HepG2 (cell line): Measurements from ENCODE around the gene MTHFSD. TPM values are rescaled to one million over a fixed set of nuclear protein-coding genes. Genes with fewer than 3 reads are reported as not detected.

Source experiments
- AGO2 ChIP-seq: fragments of 200-400 bp; formaldehyde crosslinking; optimal IDR thresholded peaks from 2 replicates; pipeline ENCODE3; 2017; ENCODE audit warnings: mild to moderate bottlenecking, low read depth, low read length, moderate library complexity
- FLYWCH1 ChIP-seq: sonication (generic); formaldehyde crosslinking; IDR thresholded peaks from 2 replicates; pipeline ENCODE4 v1.8.1; 2023; ENCODE audit warnings: mild to moderate bottlenecking, missing genetic modification reagents
- FOXP1 ChIP-seq, 2 experiments: fragments of 450-650 bp in 1 of 2; IDR thresholded peaks; 2 replicates each; pipeline ENCODE4 v1.6.1; 2017 to 2018; ENCODE audit warnings: antibody characterized with exemption in 1 of 2
- GATAD2A ChIP-seq: IDR thresholded peaks from 2 replicates; pipeline ENCODE4 v1.6.1; 2016
- HDAC6 ChIP-seq: fragments of 200-600 bp; sonication (generic); IDR thresholded peaks from 2 replicates; pipeline ENCODE4 v1.7.0; 2017; ENCODE audit warnings: mild to moderate bottlenecking, antibody characterized with exemption, low read length, low read depth
- KMT2B ChIP-seq: IDR thresholded peaks from 2 replicates; pipeline ENCODE4 v1.6.1; 2016; ENCODE audit warnings: missing genetic modification reagents, missing compliant biosample characterization
- MAF1 ChIP-seq: sonication (generic); formaldehyde crosslinking; IDR thresholded peaks from 2 replicates; pipeline ENCODE4 v1.5.0; 2020; ENCODE audit warnings: missing genetic modification reagents, borderline replicate concordance
- MIER2 ChIP-seq: IDR thresholded peaks from 2 replicates; pipeline ENCODE4 v1.6.1; 2016; ENCODE audit warnings: missing biosample characterization, missing genetic modification reagents
- MYC ChIP-seq: sonication (generic); formaldehyde crosslinking; IDR thresholded peaks from 2 replicates; pipeline ENCODE4 v1.9.0; 2021; ENCODE audit warnings: missing genetic modification reagents, borderline replicate concordance
- REPIN1 ChIP-seq: sonication (generic); formaldehyde crosslinking; IDR thresholded peaks from 2 replicates; pipeline ENCODE4 v1.8.0; 2022; ENCODE audit warnings: missing genetic modification reagents, low read depth, mild to moderate bottlenecking, borderline replicate concordance
- SIN3A ChIP-seq: IDR thresholded peaks from 2 replicates; pipeline ENCODE4 v1.6.1; 2011; ENCODE audit warnings: low read depth, mild to moderate bottlenecking, control low read depth, low read length, borderline replicate concordance
- SMAD9 ChIP-seq: sonication (generic); formaldehyde crosslinking; IDR thresholded peaks from 2 replicates; pipeline ENCODE4 v1.5.1; 2020; ENCODE audit warnings: mild to moderate bottlenecking, missing genetic modification reagents
- SOX13 ChIP-seq, 3 experiments: fragments of 450-650 bp in 1 of 3; sonication (generic) in 1 of 3; formaldehyde crosslinking in 1 of 3; IDR thresholded peaks in 2 of 3; conservative IDR thresholded peaks in 1 of 3; 2 replicates each; pipeline versions ENCODE4 v1.5.0 to v1.6.1; 2016 to 2020; ENCODE audit warnings: antibody characterized with exemption in 1 of 3, mild to moderate bottlenecking in 1 of 3, missing compliant biosample characterization in 1 of 3, missing genetic modification reagents in 1 of 3, moderate library complexity in 1 of 3
- TBL1XR1 ChIP-seq: fragments of 150-350 bp; IDR thresholded peaks from 2 replicates; pipeline ENCODE4 v1.6.1; 2014; ENCODE audit warnings: borderline replicate concordance, low read length; ENCODE audit not compliant: partially characterized antibody
- WIZ ChIP-seq: sonication (generic); formaldehyde crosslinking; IDR thresholded peaks from 2 replicates; pipeline ENCODE4 v1.5.1; 2020; ENCODE audit warnings: mild to moderate bottlenecking, missing genetic modification reagents
- YEATS4 ChIP-seq: sonication (generic); formaldehyde crosslinking; IDR thresholded peaks from 2 replicates; pipeline ENCODE4 v1.4.0; 2020; ENCODE audit warnings: missing genetic modification reagents, borderline replicate concordance
- ZKSCAN1 ChIP-seq: fragments of 150-350 bp; IDR thresholded peaks from 2 replicates; pipeline ENCODE4 v1.6.1; 2014; ENCODE audit warnings: low read length
- ZNF10 ChIP-seq: sonication (generic); formaldehyde crosslinking; IDR thresholded peaks from 2 replicates; pipeline ENCODE4 v1.4.0; 2020; ENCODE audit warnings: mild to moderate bottlenecking, low read depth, missing genetic modification reagents, borderline replicate concordance
- ZNF264 ChIP-seq: sonication (generic); formaldehyde crosslinking; IDR thresholded peaks from 2 replicates; pipeline ENCODE4 v1.4.0; 2020; ENCODE audit warnings: missing genetic modification reagents
- ZNF558 ChIP-seq: sonication (generic); formaldehyde crosslinking; IDR thresholded peaks from 2 replicates; pipeline ENCODE4 v1.9.0; 2022; ENCODE audit warnings: mild to moderate bottlenecking, missing genetic modification reagents, borderline replicate concordance
- ZNF577 ChIP-seq: sonication (generic); formaldehyde crosslinking; IDR thresholded peaks from 2 replicates; pipeline ENCODE4 v1.4.0; 2020; ENCODE audit warnings: mild to moderate bottlenecking, low read depth, missing genetic modification reagents, borderline replicate concordance
- ZSCAN25 ChIP-seq: sonication (generic); formaldehyde crosslinking; IDR thresholded peaks from 2 replicates; pipeline ENCODE4 v1.8.0; 2022; ENCODE audit warnings: mild to moderate bottlenecking, missing genetic modification reagents
- polyA plus RNA-seq, 8 experiments: library from polyadenylated mRNA; depleted of rRNA in 3 of 8; stranded (reverse) in 7 of 8; unstranded in 1 of 8; fragments of >200 nt; fragmentation: Illumina TruSeq in 4 of 8; extraction: Trizol in 4 of 8; gene quantifications; 2 replicates each; pipeline versions ENCODE4 v1.2.1 to v1.2.3, GENCODE V29; 2011 to 2016; ENCODE audit warnings: low read depth in 4 of 8, missing spikeins in 1 of 8, mixed read lengths in 1 of 8; ENCODE audit not compliant: insufficient read depth in 1 of 8
- total RNA-seq, 5 experiments: library from RNA; depleted of rRNA; stranded (reverse); fragments of >200 nt; fragmentation: Illumina TruSeq; extraction: Trizol; gene quantifications; 2 replicates each; pipeline ENCODE4 v1.2.3, GENCODE V29; 2016; ENCODE audit warnings: low read depth in 1 of 5
- TF ChIP-seq, protein P1 (sequence below): sonication (generic); formaldehyde crosslinking; IDR thresholded peaks from 2 replicates; pipeline ENCODE4 v1.4.0; 2020; ENCODE audit warnings: mild to moderate bottlenecking, missing genetic modification reagents
- TF ChIP-seq, protein P2 (sequence below): sonication (generic); formaldehyde crosslinking; IDR thresholded peaks from 2 replicates; pipeline ENCODE4 v1.5.0; 2020; ENCODE audit warnings: missing genetic modification reagents

The MTHFSD gene
- total and polyA plus RNA-seq, 2 of the 13 experiments (the other 11 are each of a cell fraction or from before 2014, with no cell fraction given): 14.2 to 16.3 TPM

DNA sequence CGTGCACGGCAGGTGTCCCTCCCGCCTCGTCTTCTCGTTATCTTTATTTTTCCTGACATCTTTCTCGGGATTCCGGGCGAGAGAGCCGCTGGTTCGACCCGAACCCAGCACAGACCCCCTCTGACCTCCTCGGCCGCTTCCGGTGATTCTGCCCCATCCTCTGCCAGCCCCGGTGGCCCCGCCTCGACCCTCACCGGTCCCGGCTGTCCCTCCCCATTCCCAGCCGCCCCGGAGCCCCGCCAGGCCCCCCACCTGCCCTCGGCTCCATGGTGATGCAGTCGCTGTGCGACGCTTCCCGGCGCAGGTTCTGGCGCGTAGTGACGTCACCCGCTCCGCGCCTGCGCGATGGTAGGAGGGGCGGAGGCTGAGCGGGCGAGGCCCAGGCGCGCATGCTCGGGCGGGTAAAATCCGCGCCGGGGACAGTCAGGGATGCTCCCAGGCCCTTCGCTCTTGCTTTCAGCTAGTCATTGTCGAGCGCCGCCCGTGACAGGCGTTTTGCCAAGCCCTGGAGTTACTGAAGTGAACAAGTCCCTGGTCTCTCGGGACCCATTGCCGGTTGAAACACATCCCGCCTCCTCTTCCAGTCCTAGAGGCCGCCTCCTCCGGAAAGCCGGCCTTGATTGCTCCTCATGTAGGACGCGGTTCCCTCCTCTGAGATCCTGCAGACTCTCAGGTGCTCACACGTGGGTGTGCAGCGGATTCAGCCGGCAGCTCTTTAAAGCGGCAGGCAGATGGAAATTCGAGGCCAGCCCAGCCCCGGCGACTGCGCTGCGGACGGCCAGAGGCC, at the start of gene MTHFSD (continued):
- TF ChIP-seq, protein P1, sequence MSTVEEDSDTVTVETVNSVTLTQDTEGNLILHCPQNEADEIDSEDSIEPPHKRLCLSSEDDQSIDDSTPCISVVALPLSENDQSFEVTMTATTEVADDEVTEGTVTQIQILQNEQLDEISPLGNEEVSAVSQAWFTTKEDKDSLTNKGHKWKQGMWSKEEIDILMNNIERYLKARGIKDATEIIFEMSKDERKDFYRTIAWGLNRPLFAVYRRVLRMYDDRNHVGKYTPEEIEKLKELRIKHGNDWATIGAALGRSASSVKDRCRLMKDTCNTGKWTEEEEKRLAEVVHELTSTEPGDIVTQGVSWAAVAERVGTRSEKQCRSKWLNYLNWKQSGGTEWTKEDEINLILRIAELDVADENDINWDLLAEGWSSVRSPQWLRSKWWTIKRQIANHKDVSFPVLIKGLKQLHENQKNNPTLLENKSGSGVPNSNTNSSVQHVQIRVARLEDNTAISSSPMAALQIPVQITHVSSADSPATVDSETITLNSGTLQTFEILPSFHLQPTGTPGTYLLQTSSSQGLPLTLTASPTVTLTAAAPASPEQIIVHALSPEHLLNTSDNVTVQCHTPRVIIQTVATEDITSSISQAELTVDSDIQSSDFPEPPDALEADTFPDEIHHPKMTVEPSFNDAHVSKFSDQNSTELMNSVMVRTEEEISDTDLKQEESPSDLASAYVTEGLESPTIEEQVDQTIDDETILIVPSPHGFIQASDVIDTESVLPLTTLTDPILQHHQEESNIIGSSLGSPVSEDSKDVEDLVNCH: 0 out of 2 replicates have a peak, but pooled peaks have one; percentile 19
- TF ChIP-seq ZNF558 (CRISPR knock-in tag): no peak
- no peak for TF ChIP-seq FOXP1 (IDR thresholded peaks at IDR 0.05)
- no peak for TF ChIP-seq FOXP1 (CRISPR knock-in tag; IDR thresholded peaks at IDR 0.05)
- TF ChIP-seq, protein P2, sequence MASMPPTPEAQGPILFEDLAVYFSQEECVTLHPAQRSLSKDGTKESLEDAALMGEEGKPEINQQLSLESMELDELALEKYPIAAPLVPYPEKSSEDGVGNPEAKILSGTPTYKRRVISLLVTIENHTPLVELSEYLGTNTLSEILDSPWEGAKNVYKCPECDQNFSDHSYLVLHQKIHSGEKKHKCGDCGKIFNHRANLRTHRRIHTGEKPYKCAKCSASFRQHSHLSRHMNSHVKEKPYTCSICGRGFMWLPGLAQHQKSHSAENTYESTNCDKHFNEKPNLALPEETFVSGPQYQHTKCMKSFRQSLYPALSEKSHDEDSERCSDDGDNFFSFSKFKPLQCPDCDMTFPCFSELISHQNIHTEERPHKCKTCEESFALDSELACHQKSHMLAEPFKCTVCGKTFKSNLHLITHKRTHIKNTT: no peak
- peak; percentile 12; the same call in 1 of the 2 replicates for TF ChIP-seq SOX13 (IDR thresholded peaks at IDR 0.05)
- 0 out of 4 replicates have a peak, but pooled peaks of 1 of the 2 experiments have one; percentile 44 for TF ChIP-seq SOX13 (CRISPR knock-in tag; conservative IDR thresholded peaks at IDR 0.05 in 1 of 2, IDR thresholded peaks at IDR 0.05 in 1 of 2)
- TF ChIP-seq KMT2B (CRISPR knock-in tag): peak; percentile 97
- TF ChIP-seq REPIN1 (CRISPR knock-in tag): no peak
- no peak for TF ChIP-seq HDAC6
- peak; percentile 47; the same call in 1 of the 2 replicates for TF ChIP-seq ZNF264 (CRISPR knock-in tag)
- peak; percentile 63; the same call in 1 of the 2 replicates for TF ChIP-seq MYC
- no peak for TF ChIP-seq ZNF10 (CRISPR knock-in tag)
- 0 out of 2 replicates have a peak, but pooled peaks have one; percentile 11 for TF ChIP-seq MIER2 (CRISPR knock-in tag)
- peak; percentile 51; the same call in 1 of the 2 replicates for TF ChIP-seq ZSCAN25
- TF ChIP-seq WIZ: no peak
- peak; percentile 55 for TF ChIP-seq TBL1XR1
- 0 out of 2 replicates have a peak, but pooled peaks have one; percentile 53 for TF ChIP-seq ZKSCAN1
- 0 out of 2 replicates have a peak, but pooled peaks have one; percentile 17 for TF ChIP-seq SMAD9 (CRISPR knock-in tag)
- peak; percentile 33; the same call in 1 of the 2 replicates for TF ChIP-seq GATAD2A
- no peak for TF ChIP-seq FLYWCH1 (CRISPR knock-in tag)
- TF ChIP-seq MAF1 (CRISPR knock-in tag): no peak
- no peak for TF ChIP-seq ZNF577 (CRISPR knock-in tag)
- peak; percentile 69 for TF ChIP-seq SIN3A
- no peak for TF ChIP-seq AGO2
- TF ChIP-seq YEATS4 (CRISPR knock-in tag): peak; percentile 80; the same call in 1 of the 2 replicates
